Nephron progenitor cell (in vitro differentiated cells): ENCODE data around the gene BRD1.

Experiments
- DNase-seq: peaks from one replicate; pipeline ENCODE4 v3.0.0; 2021
- H3K27ac Mint-ChIP-seq: 2 replicates; pipeline ENCODE4 v1.8.0; 2021; ENCODE audit warnings: mild to moderate bottlenecking, moderate library complexity, mixed read lengths
- H3K27me3 Mint-ChIP-seq: 2 replicates; pipeline ENCODE4 v1.8.0; 2021; ENCODE audit warnings: mild to moderate bottlenecking, low read depth, mixed read lengths; ENCODE audit not compliant: poor library complexity
- H3K36me3 Mint-ChIP-seq: 2 replicates; pipeline ENCODE4 v1.8.0; 2021; ENCODE audit warnings: low read depth, mixed read lengths
- H3K4me1 Mint-ChIP-seq: 2 replicates; pipeline ENCODE4 v1.8.0; 2021; ENCODE audit warnings: mixed read lengths
- H3K4me3 Mint-ChIP-seq: 2 replicates; pipeline ENCODE4 v1.8.0; 2021; ENCODE audit warnings: mild to moderate bottlenecking, moderate library complexity, mixed read lengths
- H3K9me3 Mint-ChIP-seq: 2 replicates; pipeline ENCODE4 v1.8.0; 2021; ENCODE audit warnings: mild to moderate bottlenecking, moderate library complexity, mixed read lengths
- CTCF ChIP-seq: fragments of 200-600 bp; sonication (generic); IDR thresholded peaks from 2 replicates; pipeline ENCODE4 v1.5.0; 2021; ENCODE audit warnings: antibody characterized with exemption

The BRD1 gene

GRCh38 chr22:49829044-49829853 lies 1.6 kb upstream of the BRD1 start:
- Mint-ChIP-seq H3K4me1 (peaks cover 21% of the 10 kb centered on the region), H3K27ac (peak overlapping the region; percentile 92), H3K9me3 (peaks cover 42% of the 10 kb centered on the region), H3K27me3 (peaks cover 33% of the 10 kb centered on the region), H3K4me3 (peak overlapping the region; percentile 61), H3K36me3 (peaks cover 25% of the 10 kb centered on the region)
- no peak for DNase-seq
- TF ChIP-seq CTCF: no peak

- TF ChIP-seq CTCF: no peak
- peaks cover 31% of the 10 kb centered on the region for H3K36me3 Mint-ChIP-seq
- peak overlapping the region; percentile 61 for H3K4me3 Mint-ChIP-seq
- no peak overlapping the region for H3K27ac Mint-ChIP-seq
- H3K4me1 Mint-ChIP-seq: peaks cover 28% of the 10 kb centered on the region
- no peak for DNase-seq
- H3K27me3 Mint-ChIP-seq: peaks cover 29% of the 10 kb centered on the region
- peaks cover 42% of the 10 kb centered on the region for H3K9me3 Mint-ChIP-seq
Observed at GRCh38 chr22:49828599-49828965, 909 bp upstream of the BRD1 start.

GRCh38 chr22:49827271-49827852 lies 311 bp downstream of the BRD1 start:
- peaks cover 33% of the 10 kb centered on the region for H3K9me3 Mint-ChIP-seq
- peak overlapping the region; percentile 20 for H3K4me3 Mint-ChIP-seq

GRCh38 chr22:49826603-49827270 lies 936 bp downstream of the BRD1 start:
- H3K36me3 Mint-ChIP-seq: peaks cover 46% of the 10 kb centered on the region
- TF ChIP-seq CTCF: no peak
- no peak overlapping the region for H3K27ac Mint-ChIP-seq
- DNase-seq: peak; percentile 55
- H3K4me1 Mint-ChIP-seq: peaks cover 37% of the 10 kb centered on the region
- H3K9me3 Mint-ChIP-seq: peaks cover 29% of the 10 kb centered on the region
- peaks cover 15% of the 10 kb centered on the region for H3K27me3 Mint-ChIP-seq
- H3K4me3 Mint-ChIP-seq: peak overlapping the region; percentile 88

More at GRCh38 chr22:49827271-49827852, 311 bp downstream of the BRD1 start:
- DNase-seq: peak; percentile 56
- Mint-ChIP-seq H3K27me3 (peaks cover 18% of the 10 kb centered on the region), H3K36me3 (peaks cover 41% of the 10 kb centered on the region), H3K4me1 (peaks cover 37% of the 10 kb centered on the region), H3K27ac (no peak overlapping the region)
- TF ChIP-seq CTCF: no peak

GRCh38 chr22:49825944-49826602 lies 1.6 kb downstream of the BRD1 start:
- Mint-ChIP-seq H3K27ac (no peak overlapping the region), H3K36me3 (peaks cover 50% of the 10 kb centered on the region), H3K4me1 (peaks cover 37% of the 10 kb centered on the region), H3K4me3 (peak overlapping the region; percentile 88), H3K9me3 (peaks cover 23% of the 10 kb centered on the region), H3K27me3 (peaks cover 8% of the 10 kb centered on the region)
- peak; percentile 27 for DNase-seq
- no peak for TF ChIP-seq CTCF
